NB4 (cell line): ENCODE measurements around the gene TMEM198.

Experiments
- DNase-seq: peaks from one replicate; pipeline ENCODE4 v3.0.0; 2010; ENCODE audit warnings: low read depth
- H3K4me3 ChIP-seq: one replicate; pipeline ENCODE4 v1.5.1; 2011; ENCODE audit warnings: mild to moderate bottlenecking, low read depth, low read length, moderate library complexity
- MYC ChIP-seq: IDR thresholded peaks from 2 replicates; pipeline ENCODE4 v1.6.1; 2011; ENCODE audit warnings: low read depth, low read length
- POLR2A ChIP-seq: IDR thresholded peaks from 2 replicates; pipeline ENCODE4 v1.6.1; 2011; ENCODE audit warnings: mild to moderate bottlenecking; ENCODE audit not compliant: insufficient read length; ENCODE audit errors: extremely low read depth
- TF ChIP-seq, protein P1 (sequence below): IDR thresholded peaks from 2 replicates; pipeline ENCODE4 v1.6.1; 2011; ENCODE audit warnings: low read depth, low read length
- TF ChIP-seq, protein P2 (sequence below): IDR thresholded peaks from one replicate; pipeline ENCODE4 v1.5.1; 2012; ENCODE audit warnings: low read depth, low read length

TMEM198 gene

DNA sequence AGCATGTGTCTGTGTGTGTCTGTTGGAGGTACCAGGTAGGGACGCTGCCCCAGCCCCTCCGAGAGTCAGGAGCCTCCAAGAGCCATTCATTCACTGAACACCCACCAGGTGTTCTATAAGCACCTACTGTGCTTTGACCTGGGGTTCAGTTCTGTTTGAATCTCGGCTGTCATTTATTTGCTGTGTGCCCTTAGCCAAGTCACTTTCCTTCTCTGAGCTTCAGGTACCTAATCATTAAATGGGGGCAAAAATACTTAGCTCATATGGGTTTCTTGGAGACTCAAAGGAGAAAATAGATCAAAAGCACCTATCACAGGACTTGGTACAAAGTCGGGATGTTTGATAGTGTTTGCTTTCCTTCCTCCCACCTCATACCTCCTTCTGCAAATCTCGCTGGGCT lies 16.4 kb upstream of the TMEM198 start:
- no peak overlapping the region for H3K4me3 ChIP-seq
- no peak for DNase-seq
- no peak for TF ChIP-seq MYC
- TF ChIP-seq, protein P1, sequence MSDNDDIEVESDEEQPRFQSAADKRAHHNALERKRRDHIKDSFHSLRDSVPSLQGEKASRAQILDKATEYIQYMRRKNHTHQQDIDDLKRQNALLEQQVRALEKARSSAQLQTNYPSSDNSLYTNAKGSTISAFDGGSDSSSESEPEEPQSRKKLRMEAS: no peak
- no peak for TF ChIP-seq POLR2A
- TF ChIP-seq, protein P2, sequence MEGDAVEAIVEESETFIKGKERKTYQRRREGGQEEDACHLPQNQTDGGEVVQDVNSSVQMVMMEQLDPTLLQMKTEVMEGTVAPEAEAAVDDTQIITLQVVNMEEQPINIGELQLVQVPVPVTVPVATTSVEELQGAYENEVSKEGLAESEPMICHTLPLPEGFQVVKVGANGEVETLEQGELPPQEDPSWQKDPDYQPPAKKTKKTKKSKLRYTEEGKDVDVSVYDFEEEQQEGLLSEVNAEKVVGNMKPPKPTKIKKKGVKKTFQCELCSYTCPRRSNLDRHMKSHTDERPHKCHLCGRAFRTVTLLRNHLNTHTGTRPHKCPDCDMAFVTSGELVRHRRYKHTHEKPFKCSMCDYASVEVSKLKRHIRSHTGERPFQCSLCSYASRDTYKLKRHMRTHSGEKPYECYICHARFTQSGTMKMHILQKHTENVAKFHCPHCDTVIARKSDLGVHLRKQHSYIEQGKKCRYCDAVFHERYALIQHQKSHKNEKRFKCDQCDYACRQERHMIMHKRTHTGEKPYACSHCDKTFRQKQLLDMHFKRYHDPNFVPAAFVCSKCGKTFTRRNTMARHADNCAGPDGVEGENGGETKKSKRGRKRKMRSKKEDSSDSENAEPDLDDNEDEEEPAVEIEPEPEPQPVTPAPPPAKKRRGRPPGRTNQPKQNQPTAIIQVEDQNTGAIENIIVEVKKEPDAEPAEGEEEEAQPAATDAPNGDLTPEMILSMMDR: no peak

DNA sequence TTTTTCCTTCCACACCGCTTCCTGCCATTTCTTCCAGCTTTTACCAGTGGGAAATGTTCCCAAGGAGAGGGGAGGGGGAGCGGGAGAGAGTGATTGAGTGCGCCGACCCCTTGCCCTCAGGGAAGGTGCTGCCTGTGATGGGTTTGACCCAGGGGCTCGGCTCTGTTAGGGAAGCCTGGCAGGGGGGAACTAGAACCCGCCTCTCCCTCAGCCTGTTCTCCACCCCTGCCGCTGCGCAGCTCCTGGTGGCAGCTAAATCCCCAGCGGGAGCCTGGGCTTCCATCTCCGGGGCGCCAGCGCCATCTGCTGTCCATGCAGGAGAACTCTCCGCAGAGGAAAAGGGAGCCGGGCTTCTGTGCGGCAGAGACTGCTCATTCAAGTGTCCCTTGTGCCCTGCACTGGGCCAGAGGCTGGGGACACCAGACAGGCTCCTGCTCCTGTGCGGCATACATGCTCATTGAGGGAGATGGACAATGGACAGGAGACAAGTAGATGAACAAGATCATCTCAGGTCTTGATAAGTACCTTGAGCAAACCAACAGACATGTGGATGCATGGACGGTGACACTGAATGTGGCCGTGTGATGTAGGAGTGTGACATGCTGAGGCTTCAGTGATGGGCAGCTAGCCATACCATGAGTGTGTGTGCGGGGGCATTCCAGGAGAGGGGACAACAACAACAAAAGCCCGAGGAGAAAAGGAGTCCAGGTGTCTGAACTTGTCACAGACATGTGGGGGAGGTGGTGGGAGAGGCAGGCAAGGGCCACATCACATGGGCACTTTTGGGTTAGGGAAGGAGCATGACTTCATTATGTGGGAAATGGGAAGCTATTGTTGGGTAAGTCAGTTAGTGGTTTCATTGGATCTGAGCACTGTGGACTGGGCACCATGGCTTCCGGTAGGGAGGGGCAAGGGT lies 13.5 kb upstream of the TMEM198 start:
- no peak for TF ChIP-seq POLR2A
- TF ChIP-seq, protein P2: peak; percentile 96
- TF ChIP-seq, protein P1: no peak; the same call in 1 of the 2 replicates
- H3K4me3 ChIP-seq: no peak overlapping the region
- DNase-seq: peak; percentile 90

DNA sequence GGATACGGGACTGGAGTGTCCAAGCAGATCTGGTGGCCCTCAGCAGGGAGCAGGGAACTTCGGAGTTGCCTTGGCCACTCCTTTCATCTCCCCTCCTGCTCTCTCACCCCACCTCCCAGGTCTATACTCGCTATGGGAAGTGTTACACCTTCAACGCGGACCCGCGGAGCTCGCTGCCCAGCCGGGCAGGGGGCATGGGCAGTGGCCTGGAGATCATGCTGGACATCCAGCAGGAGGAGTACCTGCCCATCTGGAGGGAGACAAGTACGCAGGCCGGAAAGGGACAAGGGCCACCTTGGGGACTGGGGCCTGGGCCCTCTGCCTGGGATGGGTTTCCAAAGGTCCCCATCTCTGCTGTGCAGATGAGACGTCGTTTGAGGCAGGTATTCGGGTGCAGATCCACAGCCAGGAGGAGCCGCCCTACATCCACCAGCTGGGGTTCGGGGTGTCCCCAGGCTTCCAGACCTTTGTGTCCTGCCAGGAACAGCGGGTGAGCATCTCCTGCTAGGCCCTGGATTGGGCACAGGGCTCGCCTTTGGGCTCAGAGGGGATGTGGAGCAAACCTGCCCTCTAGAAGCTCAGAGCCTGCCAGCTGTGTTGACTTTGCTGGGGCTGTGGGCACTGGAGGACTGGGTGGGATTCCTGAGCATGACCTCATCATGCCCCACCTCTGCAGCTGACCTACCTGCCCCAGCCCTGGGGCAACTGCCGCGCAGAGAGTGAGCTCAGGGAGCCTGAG lies 12.0 kb upstream of the TMEM198 start:
- H3K4me3 ChIP-seq: no peak overlapping the region
- no peak for DNase-seq
- TF ChIP-seq, protein P1: no peak
- TF ChIP-seq, protein P2: no peak
- TF ChIP-seq POLR2A (no peak), MYC (no peak)

DNA sequence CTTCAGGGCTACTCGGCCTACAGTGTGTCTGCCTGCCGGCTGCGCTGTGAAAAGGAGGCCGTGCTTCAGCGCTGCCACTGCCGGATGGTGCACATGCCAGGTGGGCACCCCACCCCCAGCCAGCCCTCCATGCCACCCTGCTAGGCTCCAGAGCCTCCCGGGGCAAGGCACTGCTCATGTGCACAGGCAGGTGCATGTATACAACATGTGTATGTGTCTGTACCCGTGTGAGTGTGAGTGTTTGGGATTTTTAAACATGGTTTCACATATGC lies 11.5 kb upstream of the TMEM198 start:
- no peak for DNase-seq
- TF ChIP-seq POLR2A: no peak
- TF ChIP-seq, protein P1: no peak
- no peak for TF ChIP-seq MYC
- TF ChIP-seq, protein P2: no peak
- H3K4me3 ChIP-seq: no peak overlapping the region

DNA sequence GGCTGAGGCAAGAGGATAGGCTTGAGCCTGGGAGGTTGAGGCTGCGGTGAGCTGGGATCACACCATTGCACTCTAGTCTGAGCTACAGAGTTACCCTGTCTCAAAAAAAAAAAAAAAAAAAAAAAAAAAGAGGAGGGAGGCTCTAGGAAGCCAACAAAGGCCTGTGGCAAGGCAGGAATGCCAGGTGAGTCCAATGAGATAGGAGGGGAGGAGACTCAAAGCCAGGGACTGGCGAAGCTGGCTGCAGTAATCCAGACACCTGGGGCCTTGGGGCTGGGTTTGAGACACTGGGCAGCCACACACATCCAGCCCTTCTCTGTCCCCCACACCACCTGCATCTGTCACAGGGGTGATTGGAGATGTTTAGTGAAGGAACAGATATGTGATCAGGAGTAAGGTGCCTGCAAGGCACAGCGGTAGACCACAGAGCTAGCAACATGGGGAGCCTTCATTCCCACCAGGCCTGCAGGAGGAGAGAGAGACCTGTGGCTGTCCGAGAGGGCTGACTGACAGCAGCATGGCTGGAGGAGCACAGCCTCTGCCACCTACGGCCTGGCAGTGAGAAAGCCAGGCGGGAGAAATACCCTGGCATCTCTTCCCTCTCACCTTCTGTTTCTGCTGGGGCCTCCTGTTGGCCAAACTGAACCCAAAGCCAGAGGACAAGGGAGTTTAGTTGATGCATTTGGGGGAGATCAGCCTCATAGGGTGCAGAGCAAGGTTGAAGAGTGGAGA lies 9.7 kb upstream of the TMEM198 start:
- TF ChIP-seq POLR2A (no peak), MYC (no peak)
- TF ChIP-seq, protein P1: no peak
- TF ChIP-seq, protein P2: no peak
- no peak for DNase-seq
- H3K4me3 ChIP-seq: no peak overlapping the region
